IMR-90 (cell line): ENCODE data around the gene CFAP91. TPM values are rescaled to one million over a fixed set of nuclear protein-coding genes. Genes with fewer than 3 reads are reported as not detected.

ENCODE experiments used
- ATAC-seq: fragments of 200-7000 bp; cut with Tn5 transposase; 2 replicates; pipeline ENCODE4 v1.9.1; 2020; ENCODE audit warnings: low read depth, mild to moderate bottlenecking, moderate library complexity
- BruUV-seq: library from RNA; stranded (reverse); fragments of 400-500 nt; replicated peaks from 2 replicates; lab custom pipeline; 2021; lab: Mats Ljungman, UMichigan
- CTCF ChIA-PET: fragments of 300-600 bp; formaldehyde crosslinking; extraction: SDS; loops from one replicate; lab custom pipeline; 2021; ENCODE audit warnings: antibody characterized with exemption; lab: Yijun Ruan, JAX
- POLR2A ChIA-PET: fragments of 300-600 bp; sonication (Branson Sonifier 250); formaldehyde crosslinking; loops from one replicate; lab custom pipeline; 2022; ENCODE audit warnings: antibody characterized with exemption; ENCODE audit not compliant: unreplicated experiment; lab: Charles Lee
- DNase-seq: peaks from one replicate; pipeline ENCODE4 v3.0.0; 2013
- H2AFZ ChIP-seq: replicated peaks from 2 replicates; pipeline ENCODE3; 2013; ENCODE audit warnings: low read length, mild to moderate bottlenecking; ENCODE audit not compliant: poor library complexity
- H2AK5ac ChIP-seq: 2 replicates; pipeline ENCODE4 v1.6.1; 2013; ENCODE audit warnings: low read depth, low read length, inconsistent platforms
- H2AK9ac ChIP-seq: replicated peaks from 2 replicates; pipeline ENCODE3; 2013; ENCODE audit warnings: mild to moderate bottlenecking, low read depth, low read length, moderate library complexity; ENCODE audit not compliant: poor library complexity
- H2BK120ac ChIP-seq: 2 replicates; pipeline ENCODE4 v1.6.1; 2013; ENCODE audit warnings: low read depth, low read length, inconsistent platforms
- H2BK15ac ChIP-seq: 3 replicates; pipeline ENCODE4 v1.6.1; 2013; ENCODE audit warnings: low read depth, low read length, inconsistent platforms
- H2BK20ac ChIP-seq: 2 replicates; pipeline ENCODE4 v1.6.1; 2013; ENCODE audit warnings: low read depth, mild to moderate bottlenecking, inconsistent platforms, low read length, moderate library complexity
- H2BK5ac ChIP-seq: 2 replicates; pipeline ENCODE4 v1.6.1; 2013; ENCODE audit warnings: mild to moderate bottlenecking, low read depth, low read length, inconsistent platforms; ENCODE audit not compliant: poor library complexity, severe bottlenecking
- H3K14ac ChIP-seq: replicated peaks from 2 replicates; pipeline ENCODE4 v1.6.1; 2013; ENCODE audit warnings: low read depth, low read length, inconsistent platforms
- H3K18ac ChIP-seq: 2 replicates; pipeline ENCODE4 v1.6.1; 2013; ENCODE audit warnings: low read depth, low read length, control low read depth
- H3K23ac ChIP-seq: 2 replicates; pipeline ENCODE4 v1.6.1; 2013; ENCODE audit warnings: low read depth, low read length, inconsistent platforms
- H3K27ac ChIP-seq: 2 replicates; pipeline ENCODE4 v1.5.1; 2013; ENCODE audit warnings: mild to moderate bottlenecking, control low read depth, low read length; ENCODE audit not compliant: insufficient read depth
- H3K27me3 ChIP-seq: 2 replicates; pipeline ENCODE4 v1.6.1; 2013; ENCODE audit warnings: low read length; ENCODE audit not compliant: control insufficient read depth, insufficient read depth
- H3K36me3 ChIP-seq: 2 replicates; pipeline ENCODE4 v1.6.1; 2013; ENCODE audit warnings: low read length, mixed read lengths; ENCODE audit not compliant: control insufficient read depth, insufficient read depth
- H3K4ac ChIP-seq: 2 replicates; pipeline ENCODE4 v1.6.1; 2013; ENCODE audit warnings: low read depth, low read length, inconsistent platforms
- H3K4me1 ChIP-seq: 2 replicates; pipeline ENCODE4 v1.6.1; 2013; ENCODE audit warnings: low read length, mixed read lengths; ENCODE audit not compliant: control insufficient read depth, insufficient read depth
- H3K4me2 ChIP-seq: 2 replicates; pipeline ENCODE4 v1.6.1; 2013; ENCODE audit warnings: low read depth, mild to moderate bottlenecking, control low read depth, low read length, moderate library complexity
- H3K4me3 ChIP-seq: 2 replicates; pipeline ENCODE4 v1.5.1; 2013; ENCODE audit warnings: low read depth, mild to moderate bottlenecking, control low read depth, low read length, moderate library complexity; ENCODE audit not compliant: insufficient read depth
- H3K56ac ChIP-seq: 2 replicates; pipeline ENCODE4 v1.6.1; 2013; ENCODE audit warnings: low read length, inconsistent platforms; ENCODE audit not compliant: insufficient read depth; ENCODE audit errors: extremely low read depth
- H3K79me1 ChIP-seq, 2 experiments: 2 replicates each; pipeline ENCODE4 v1.6.1; 2013; ENCODE audit warnings: low read length in 2 of 2, inconsistent platforms in 1 of 2, low read depth in 1 of 2
- H3K9ac ChIP-seq: 2 replicates; pipeline ENCODE4 v1.6.1; 2013; ENCODE audit warnings: low read depth, low read length, control low read depth
- H3K9me1 ChIP-seq: 2 replicates; pipeline ENCODE4 v1.6.1; 2013; ENCODE audit warnings: low read length, inconsistent platforms; ENCODE audit not compliant: insufficient read depth
- H3K9me3 ChIP-seq: 2 replicates; pipeline ENCODE4 v1.6.1; 2013; ENCODE audit warnings: low read length; ENCODE audit not compliant: control insufficient read depth, insufficient read depth
- H4K20me1 ChIP-seq: 2 replicates; pipeline ENCODE4 v1.6.1; 2013; ENCODE audit warnings: low read length, inconsistent platforms; ENCODE audit not compliant: insufficient read depth
- H4K5ac ChIP-seq: 2 replicates; pipeline ENCODE4 v1.6.1; 2013; ENCODE audit warnings: mild to moderate bottlenecking, low read depth, low read length, control low read depth
- H4K8ac ChIP-seq, 2 experiments: 2 replicates each; pipeline ENCODE4 v1.6.1; 2013; ENCODE audit warnings: low read depth in 2 of 2, low read length in 2 of 2, control low read depth in 1 of 2, inconsistent platforms in 1 of 2
- H4K91ac ChIP-seq: 2 replicates; pipeline ENCODE4 v1.6.1; 2013; ENCODE audit warnings: low read depth, low read length, inconsistent platforms; ENCODE audit not compliant: insufficient read depth
- BHLHE40 ChIP-seq: fragments of 150-350 bp; IDR thresholded peaks from 2 replicates; pipeline ENCODE4 v1.6.1; 2016; ENCODE audit warnings: mild to moderate bottlenecking, low read depth, low read length
- CEBPB ChIP-seq: IDR thresholded peaks from 2 replicates; pipeline ENCODE4 v1.6.1; 2012; ENCODE audit warnings: low read depth, low read length, improper control_type of control experiment
- CHD1 ChIP-seq: IDR thresholded peaks from 2 replicates; pipeline ENCODE4 v1.6.1; 2012; ENCODE audit warnings: low read depth, low read length, improper control_type of control experiment
- FOS ChIP-seq: fragments of 150-350 bp; IDR thresholded peaks from 2 replicates; pipeline ENCODE4 v1.6.1; 2016; ENCODE audit warnings: low read depth, low read length
- MAFK ChIP-seq: IDR thresholded peaks from 2 replicates; pipeline ENCODE4 v1.6.1; 2012; ENCODE audit warnings: low read depth, low read length, improper control_type of control experiment
- MAZ ChIP-seq: IDR thresholded peaks from 2 replicates; pipeline ENCODE4 v1.6.1; 2012; ENCODE audit warnings: low read depth, mild to moderate bottlenecking, low read length, improper control_type of control experiment, moderate library complexity, borderline replicate concordance
- MXI1 ChIP-seq: IDR thresholded peaks from 2 replicates; pipeline ENCODE4 v1.6.1; 2012; ENCODE audit warnings: low read depth, mild to moderate bottlenecking, low read length, moderate library complexity, borderline replicate concordance
- NFE2L2 ChIP-seq: fragments of 150-350 bp; IDR thresholded peaks from 2 replicates; pipeline ENCODE4 v1.6.1; 2016; ENCODE audit warnings: low read depth, mild to moderate bottlenecking, low read length
- POLR2A ChIP-seq: IDR thresholded peaks from 2 replicates; pipeline ENCODE4 v1.6.1; 2012; ENCODE audit warnings: mild to moderate bottlenecking, low read depth, low read length
- RAD21 ChIP-seq: IDR thresholded peaks from 2 replicates; pipeline ENCODE4 v1.6.1; 2012; ENCODE audit warnings: low read length, improper control_type of control experiment
- RCOR1 ChIP-seq: IDR thresholded peaks from 2 replicates; pipeline ENCODE4 v1.6.1; 2012; ENCODE audit warnings: mild to moderate bottlenecking, low read length, improper control_type of control experiment; ENCODE audit not compliant: insufficient replicate concordance
- RFX5 ChIP-seq: IDR thresholded peaks from 2 replicates; pipeline ENCODE4 v1.8.0; 2012; ENCODE audit warnings: low read depth, mild to moderate bottlenecking, low read length, moderate library complexity
- SMC3 ChIP-seq: fragments of 150-350 bp; IDR thresholded peaks from 2 replicates; pipeline ENCODE4 v1.6.1; 2016; ENCODE audit warnings: low read depth, mild to moderate bottlenecking, antibody characterized with exemption, low read length, moderate library complexity
- WGBS, 2 experiments: methylation state at CpG; one replicate each; pipeline versions ENCODE4 v1.1.5 to v1.1.7; 2013; ENCODE audit warnings: missing lambda C conversion rate in 2 of 2; ENCODE audit not compliant: insufficient read length in 1 of 2; ENCODE audit errors: extremely low coverage in 2 of 2; 5-methylcytosine and 5-hydroxymethylcytosine counted together
- dilution Hi-C: fragments of 300-500 bp; cut with HindIII; formaldehyde crosslinking; loops from one replicate; pipeline ENCODE4 v1.14.3; 2018; ENCODE audit warnings: low sequenced_read_pairs; ENCODE audit not compliant: unreplicated experiment
- in situ Hi-C: fragments of 300-500 bp; cut with MboI; formaldehyde crosslinking; loops from 3 replicates; pipeline ENCODE4 v1.14.3; 2019; ENCODE audit warnings: low sequenced_read_pairs, inconsistent platforms, mixed read lengths
- intact Hi-C: fragments of 100-400 bp; cut with micrococcal nuclease; formaldehyde crosslinking; loops from 2 replicates; pipeline ENCODE4 v1.10.0; 2022
- polyA plus RNA-seq, 3 experiments: library from polyadenylated mRNA; depleted of rRNA; stranded (reverse); fragments of >200 nt; gene quantifications; 2 replicates each; pipeline ENCODE4 v1.2.3, GENCODE V29; 2012; ENCODE audit warnings: low replicate concordance in 1 of 3
- total RNA-seq: library from RNA; depleted of rRNA; stranded (reverse); fragments of >200 nt; gene quantifications from 2 replicates; pipeline ENCODE4 v1.2.3, GENCODE V29; 2012
- TF ChIP-seq, protein P1 (sequence below): conservative IDR thresholded peaks from 2 replicates; pipeline ENCODE4 v1.5.1; 2012; ENCODE audit warnings: mild to moderate bottlenecking, low read depth, low read length, improper control_type of control experiment
- TF ChIP-seq, protein P2 (sequence below): fragments of 150-350 bp; IDR thresholded peaks from 2 replicates; pipeline ENCODE4 v1.6.1; 2017; ENCODE audit warnings: mild to moderate bottlenecking, antibody characterized with exemption, low read length, low read depth
- TF ChIP-seq, protein P3 (sequence below): fragments of 150-350 bp; IDR thresholded peaks from 2 replicates; pipeline ENCODE4 v1.6.1; 2016; ENCODE audit warnings: low read depth, mild to moderate bottlenecking, low read length, moderate library complexity, borderline replicate concordance

CFAP91 gene
- total and polyA plus RNA-seq, 2 of the 4 experiments (the other 2 are of a cell fraction): not detected

DNA sequence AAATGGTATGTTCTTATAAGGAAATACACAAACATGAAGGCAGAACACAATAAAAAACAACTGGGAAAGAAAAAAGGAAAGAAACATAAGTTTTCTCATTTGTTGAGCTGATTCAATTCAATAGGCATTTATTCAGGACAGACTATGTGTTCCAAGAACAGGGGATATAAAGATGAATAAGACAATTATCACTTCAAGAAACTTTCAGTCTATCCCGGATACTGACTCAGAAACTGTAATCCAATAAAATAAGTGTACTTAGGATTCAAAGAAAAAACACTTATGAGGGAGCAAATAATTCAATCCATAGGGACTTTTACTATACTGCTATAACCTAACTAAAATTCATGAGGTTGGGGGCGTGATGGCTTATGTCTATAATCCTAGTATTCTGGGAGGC, 38.9 kb upstream of the CFAP91 start:
- ChIA-PET CTCF (no interaction called here), POLR2A (no interaction called here)
- Histone ChIP-seq H2BK5ac (no peak overlapping the region), H3K9ac (no peak overlapping the region), H2BK120ac (no peak overlapping the region), H3K56ac (no peak overlapping the region), H3K4me2 (no peak overlapping the region), H2AK9ac (no peak overlapping the region), H3K4me3 (no peak overlapping the region), H4K8ac (no peak overlapping the region), H2BK15ac (no peak overlapping the region), H3K4ac (no peak overlapping the region), H3K14ac (no peak overlapping the region), H3K9me1 (no peaks in the 10 kb centered on the region), H2BK20ac (no peak overlapping the region), H3K18ac (no peak overlapping the region), H3K79me1 (no peaks in the 10 kb centered on the region), H2AK5ac (no peak overlapping the region), H4K20me1 (no peaks in the 10 kb centered on the region), H3K27ac (no peak overlapping the region), H4K5ac (no peak overlapping the region), H4K91ac (no peak overlapping the region), H3K36me3 (no peaks in the 10 kb centered on the region), H3K4me1 (peaks cover 2% of the 10 kb centered on the region; the same call in 1 of the 2 replicates), H3K23ac (no peak overlapping the region), H2AFZ (no peak overlapping the region), H3K27me3 (no peaks in the 10 kb centered on the region), H3K9me3 (no peaks in the 10 kb centered on the region)
- ATAC-seq (no peak), DNase-seq (no peak)
- in situ Hi-C loops: no loop called here
- WGBS, 2 experiments: no CpG with 5 or more reads among the region's 2 CpGs
- TF ChIP-seq MAFK (no peak), CEBPB (no peak), RFX5 (no peak), CHD1 (no peak), RCOR1 (no peak), BHLHE40 (no peak), MAZ (no peak), FOS (no peak), RAD21 (no peak), POLR2A (no peak), MXI1 (no peak), SMC3 (no peak), NFE2L2 (no peak)
- TF ChIP-seq, protein P1, sequence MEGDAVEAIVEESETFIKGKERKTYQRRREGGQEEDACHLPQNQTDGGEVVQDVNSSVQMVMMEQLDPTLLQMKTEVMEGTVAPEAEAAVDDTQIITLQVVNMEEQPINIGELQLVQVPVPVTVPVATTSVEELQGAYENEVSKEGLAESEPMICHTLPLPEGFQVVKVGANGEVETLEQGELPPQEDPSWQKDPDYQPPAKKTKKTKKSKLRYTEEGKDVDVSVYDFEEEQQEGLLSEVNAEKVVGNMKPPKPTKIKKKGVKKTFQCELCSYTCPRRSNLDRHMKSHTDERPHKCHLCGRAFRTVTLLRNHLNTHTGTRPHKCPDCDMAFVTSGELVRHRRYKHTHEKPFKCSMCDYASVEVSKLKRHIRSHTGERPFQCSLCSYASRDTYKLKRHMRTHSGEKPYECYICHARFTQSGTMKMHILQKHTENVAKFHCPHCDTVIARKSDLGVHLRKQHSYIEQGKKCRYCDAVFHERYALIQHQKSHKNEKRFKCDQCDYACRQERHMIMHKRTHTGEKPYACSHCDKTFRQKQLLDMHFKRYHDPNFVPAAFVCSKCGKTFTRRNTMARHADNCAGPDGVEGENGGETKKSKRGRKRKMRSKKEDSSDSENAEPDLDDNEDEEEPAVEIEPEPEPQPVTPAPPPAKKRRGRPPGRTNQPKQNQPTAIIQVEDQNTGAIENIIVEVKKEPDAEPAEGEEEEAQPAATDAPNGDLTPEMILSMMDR: no peak
- TF ChIP-seq, protein P2, sequence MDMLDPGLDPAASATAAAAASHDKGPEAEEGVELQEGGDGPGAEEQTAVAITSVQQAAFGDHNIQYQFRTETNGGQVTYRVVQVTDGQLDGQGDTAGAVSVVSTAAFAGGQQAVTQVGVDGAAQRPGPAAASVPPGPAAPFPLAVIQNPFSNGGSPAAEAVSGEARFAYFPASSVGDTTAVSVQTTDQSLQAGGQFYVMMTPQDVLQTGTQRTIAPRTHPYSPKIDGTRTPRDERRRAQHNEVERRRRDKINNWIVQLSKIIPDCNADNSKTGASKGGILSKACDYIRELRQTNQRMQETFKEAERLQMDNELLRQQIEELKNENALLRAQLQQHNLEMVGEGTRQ: no peak
- TF ChIP-seq, protein P3, sequence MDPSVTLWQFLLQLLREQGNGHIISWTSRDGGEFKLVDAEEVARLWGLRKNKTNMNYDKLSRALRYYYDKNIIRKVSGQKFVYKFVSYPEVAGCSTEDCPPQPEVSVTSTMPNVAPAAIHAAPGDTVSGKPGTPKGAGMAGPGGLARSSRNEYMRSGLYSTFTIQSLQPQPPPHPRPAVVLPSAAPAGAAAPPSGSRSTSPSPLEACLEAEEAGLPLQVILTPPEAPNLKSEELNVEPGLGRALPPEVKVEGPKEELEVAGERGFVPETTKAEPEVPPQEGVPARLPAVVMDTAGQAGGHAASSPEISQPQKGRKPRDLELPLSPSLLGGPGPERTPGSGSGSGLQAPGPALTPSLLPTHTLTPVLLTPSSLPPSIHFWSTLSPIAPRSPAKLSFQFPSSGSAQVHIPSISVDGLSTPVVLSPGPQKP: no peak
- BruUV-seq: no TSS peak
- intact Hi-C loops: no loop called here
- dilution Hi-C loops: no loop called here
